CD4-positive, alpha-beta memory T cell (primary cell): ENCODE data around the gene OR5B21. TPM values are rescaled to one million over a fixed set of nuclear protein-coding genes. Genes with fewer than 3 reads are reported as not detected.

ENCODE experiments used
- CTCF ChIA-PET: fragments of 350-600 bp; sonication (Branson Sonifier 250); formaldehyde crosslinking; loops from one replicate; lab custom pipeline; 2021; ENCODE audit warnings: inconsistent platforms; ENCODE audit not compliant: partially characterized antibody; lab: Charles Lee
- POLR2A ChIA-PET: fragments of 350-600 bp; sonication (Branson Sonifier 250); formaldehyde crosslinking; loops from one replicate; lab custom pipeline; 2021; ENCODE audit not compliant: partially characterized antibody; lab: Charles Lee
- DNase-seq, 5 donors: peaks; one replicate each; pipeline versions ENCODE4 v3.0.0 to v3.0.0-alpha.2; 2020 to 2022; ENCODE audit warnings: mixed read lengths in 1 of 5
- H3K27ac ChIP-seq: one replicate; pipeline ENCODE4 v1.7.0; 2013; ENCODE audit warnings: low read depth, low read length
- H3K27me3 ChIP-seq: 2 replicates; pipeline ENCODE4 v1.7.0; 2013; ENCODE audit warnings: mild to moderate bottlenecking, low read length, moderate library complexity; ENCODE audit not compliant: insufficient read depth
- H3K36me3 ChIP-seq: 2 replicates; pipeline ENCODE4 v1.7.0; 2013; ENCODE audit warnings: mild to moderate bottlenecking, low read length, moderate library complexity; ENCODE audit not compliant: insufficient read depth
- H3K4me1 ChIP-seq: 2 replicates; pipeline ENCODE4 v1.7.0; 2013; ENCODE audit warnings: mild to moderate bottlenecking, low read length, moderate library complexity; ENCODE audit not compliant: insufficient read depth
- H3K4me3 ChIP-seq, 2 donors: one replicate each; pipeline ENCODE4 v1.7.0; 2013; ENCODE audit warnings: low read length in 2 of 2, mild to moderate bottlenecking in 1 of 2
- H3K9me3 ChIP-seq, 2 donors: one replicate each; pipeline ENCODE4 v1.7.0; 2013; ENCODE audit warnings: low read length in 2 of 2, control low read depth in 1 of 2; ENCODE audit not compliant: control insufficient read depth in 1 of 2
- H3K27ac Mint-ChIP-seq, 7 donors: one replicate each; pipeline ENCODE4 v1.8.0; 2020 to 2021; ENCODE audit warnings: mixed read lengths in 7 of 7, mild to moderate bottlenecking in 6 of 7, inconsistent platforms in 3 of 7, moderate library complexity in 3 of 7
- H3K27me3 Mint-ChIP-seq, 2 donors: one replicate each; pipeline ENCODE4 v1.8.0; 2020 to 2021; ENCODE audit warnings: mixed read lengths in 2 of 2
- H3K36me3 Mint-ChIP-seq, 2 donors: one replicate each; pipeline ENCODE4 v1.8.0; 2020 to 2021; ENCODE audit warnings: mixed read lengths in 2 of 2, inconsistent platforms in 1 of 2, mild to moderate bottlenecking in 1 of 2
- H3K4me1 Mint-ChIP-seq, 4 donors: one replicate each; pipeline ENCODE4 v1.8.0; 2020 to 2021; ENCODE audit warnings: mixed read lengths in 4 of 4, mild to moderate bottlenecking in 1 of 4
- H3K4me3 Mint-ChIP-seq, 8 donors: one replicate each; pipeline ENCODE4 v1.8.0; 2020 to 2021; ENCODE audit warnings: mixed read lengths in 8 of 8, mild to moderate bottlenecking in 7 of 8, moderate library complexity in 6 of 8, inconsistent platforms in 3 of 8
- H3K9me3 Mint-ChIP-seq, 8 donors: one replicate each; pipeline ENCODE4 v1.8.0; 2020 to 2021; ENCODE audit warnings: mixed read lengths in 8 of 8, mild to moderate bottlenecking in 5 of 8, inconsistent platforms in 3 of 8, moderate library complexity in 1 of 8
- intact Hi-C: fragments of 100-400 bp; cut with micrococcal nuclease; formaldehyde crosslinking; loops from one replicate; pipeline ENCODE4 v1.15.1; 2023
- polyA plus RNA-seq, 2 donors: library from polyadenylated mRNA; unstranded; fragments of 300-500 nt; fragmentation: Illumina TruSeq; gene quantifications; one replicate each; pipeline ENCODE4 v1.2.3, GENCODE V29; 2021
- total RNA-seq, 2 experiments: library from RNA; stranded (reverse); gene quantifications; one replicate each; pipeline ENCODE4 v1.2.3, GENCODE V29; 2021

OR5B21 gene
- total RNA-seq, result under 1 TPM; 0.61 to 0.99 TPM
- not detected for polyA plus RNA-seq

DNA sequence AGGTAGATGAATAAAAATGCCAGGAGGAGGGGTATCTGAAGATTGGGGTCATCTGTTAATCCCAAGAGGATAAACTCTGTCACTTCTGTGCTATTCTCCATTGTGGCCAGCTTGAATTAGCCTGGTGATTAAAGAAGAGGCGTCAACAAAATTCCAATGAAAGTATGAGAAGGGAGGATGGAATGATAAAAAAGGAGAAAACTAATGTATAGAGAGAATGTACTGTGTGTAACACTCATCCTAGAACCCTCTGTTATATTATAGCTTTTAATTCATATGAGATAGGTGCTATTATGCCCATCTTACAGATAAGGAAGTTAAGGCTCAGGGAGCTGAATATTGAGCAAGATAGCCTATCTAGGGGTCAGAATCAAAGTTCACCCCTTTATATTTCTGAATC is at the start of gene OR5B21:
OR5B21 (minus strand) TSS at position 101 of the 400 bp plus-strand sequence; CDS start at position 101, 0 bp downstream.
- H3K27ac ChIP-seq, result no peak within 1 kb of the TSS
- DNase-seq, result no peak
- ChIA-PET POLR2A (no interaction called here), CTCF (interaction anchor here (1.9 kb wide), 1 partner anchor 16 kb away, joined by 7 read pairs; no protein-coding TSS in a partner anchor)
- Mint-ChIP-seq H3K4me1 (no peaks in the 10 kb centered on the region), H3K27me3 (no peaks in the 10 kb centered on the region), H3K9me3 (no peaks in the 10 kb centered on the region), H3K36me3 (peaks cover 8 to 38% of the 10 kb centered on the region in 2 donors), H3K27ac (no peak within 1 kb of the TSS), H3K4me3 (no peak within 1 kb of the TSS)
- H3K27me3 ChIP-seq, result no peaks in the 10 kb centered on the region
- H3K9me3 ChIP-seq, result no peaks in the 10 kb centered on the region
- intact Hi-C loops, result no loop called here
- no peaks in the 10 kb centered on the region for H3K4me1 ChIP-seq
- H3K36me3 ChIP-seq, result no peaks in the 10 kb centered on the region
- no peak within 1 kb of the TSS for H3K4me3 ChIP-seq

DNA sequence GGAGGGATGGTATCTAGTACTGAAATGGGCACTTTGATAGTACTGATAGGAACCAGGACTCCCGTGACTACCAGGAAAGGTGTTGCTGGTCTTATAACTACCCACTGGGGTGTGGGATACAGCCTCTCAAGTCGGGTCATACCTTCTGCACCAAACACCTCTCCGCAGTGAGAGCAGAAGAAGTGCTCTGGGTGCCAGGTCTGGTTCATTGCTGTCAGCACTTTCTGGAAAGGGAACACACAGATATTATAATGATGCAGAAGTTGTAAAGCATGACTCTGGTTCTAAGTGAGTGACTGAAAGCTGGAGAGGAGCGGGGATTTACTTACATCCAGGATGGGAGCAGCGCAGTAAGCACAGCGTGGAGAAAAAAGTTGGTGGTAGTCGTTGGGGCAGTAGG is 41.7 kb upstream of the OR5B21 start:
- no peak for DNase-seq
- Histone ChIP-seq H3K27ac (no peak overlapping the region), H3K9me3 (no peaks in the 10 kb centered on the region), H3K27me3 (no peaks in the 10 kb centered on the region), H3K4me1 (no peaks in the 10 kb centered on the region), H3K4me3 (no peak overlapping the region), H3K36me3 (peaks cover 84% of the 10 kb centered on the region)
- ChIA-PET POLR2A (no interaction called here), CTCF (no interaction called here)
- peaks cover 5 to 35% (median 16%) of the 10 kb centered on the region in 4 donors for H3K4me1 Mint-ChIP-seq
- intact Hi-C loops, result no loop called here
- peaks cover 0 to 4% (median 0%) of the 10 kb centered on the region in 8 donors for H3K9me3 Mint-ChIP-seq
- no peak overlapping the region for H3K4me3 Mint-ChIP-seq
- H3K36me3 Mint-ChIP-seq, result peaks cover 92 to 96% of the 10 kb centered on the region in 2 donors
- H3K27me3 Mint-ChIP-seq, result no peaks in the 10 kb centered on the region
- peak overlapping the region in 2 of 7 donors; percentile 38 to 66 for H3K27ac Mint-ChIP-seq

GRCh38 chr11:58546841-58547240 is 38.9 kb upstream of the OR5B21 start:
- ChIA-PET POLR2A (interaction anchor here (1.1 kb wide), 1 partner anchor 16 kb away, joined by 3 read pairs; no protein-coding TSS in a partner anchor), CTCF (interaction anchor here (1.2 to 1.9 kb wide), 2 partner anchors 21 to 23 kb away, joined by 4 to 5 read pairs; no protein-coding TSS in a partner anchor)
- H3K27ac ChIP-seq, result no peak overlapping the region
- peaks cover 8 to 33% (median 11%) of the 10 kb centered on the region in 4 donors for H3K4me1 Mint-ChIP-seq
- no peak overlapping the region for H3K4me3 Mint-ChIP-seq
- no peaks in the 10 kb centered on the region for H3K4me1 ChIP-seq
- H3K27ac Mint-ChIP-seq, result peak overlapping the region in 5 of 7 donors; percentile 29 to 84 (median 73)
- intact Hi-C loops, result no loop called here
- no peak overlapping the region for H3K4me3 ChIP-seq
- H3K9me3 Mint-ChIP-seq, result peaks cover 0 to 4% (median 0%) of the 10 kb centered on the region in 8 donors
- DNase-seq, result no peak
- peaks cover 69% of the 10 kb centered on the region for H3K36me3 ChIP-seq
- H3K36me3 Mint-ChIP-seq, result peaks cover 83 to 87% of the 10 kb centered on the region in 2 donors
- no peaks in the 10 kb centered on the region for H3K9me3 ChIP-seq
- H3K27me3 ChIP-seq, result no peaks in the 10 kb centered on the region
- H3K27me3 Mint-ChIP-seq, result no peaks in the 10 kb centered on the region

- ChIA-PET POLR2A (no interaction called here), CTCF (interaction anchor here (0.7 to 2.5 kb wide), 2 partner anchors 36 to 44 kb away, joined by 3 to 16 read pairs; partner anchors contain the start of gene LPXN)
- H3K27ac Mint-ChIP-seq, result peak overlapping the region in 2 of 7 donors; percentile 84 to 95
- no peaks in the 10 kb centered on the region for H3K27me3 ChIP-seq
- no peak overlapping the region for H3K4me3 ChIP-seq
- no peak for DNase-seq
- H3K4me1 Mint-ChIP-seq, result peaks cover 35 to 69% (median 48%) of the 10 kb centered on the region in 4 donors
- H3K4me1 ChIP-seq, result peaks cover 18% of the 10 kb centered on the region
- intact Hi-C loops, result no loop called here
- H3K9me3 ChIP-seq, result no peaks in the 10 kb centered on the region
- H3K4me3 Mint-ChIP-seq, result no peak overlapping the region
- peaks cover 0 to 3% (median 0%) of the 10 kb centered on the region in 8 donors for H3K9me3 Mint-ChIP-seq
- peaks cover 15% of the 10 kb centered on the region for H3K36me3 ChIP-seq
- H3K27me3 Mint-ChIP-seq, result no peaks in the 10 kb centered on the region
- H3K36me3 Mint-ChIP-seq, result peaks cover 74 to 84% of the 10 kb centered on the region in 2 donors
- no peak overlapping the region for H3K27ac ChIP-seq
Observed at GRCh38 chr11:58531865-58532341, 24.0 kb upstream of the OR5B21 start.

- Histone ChIP-seq H3K36me3 (peaks cover 17% of the 10 kb centered on the region), H3K27me3 (no peaks in the 10 kb centered on the region), H3K4me1 (peaks cover 31% of the 10 kb centered on the region), H3K4me3 (no peak overlapping the region), H3K9me3 (no peaks in the 10 kb centered on the region), H3K27ac (peak overlapping the region; percentile 12)
- peak overlapping the region; percentile 53 to 95 (median 80) for H3K27ac Mint-ChIP-seq
- intact Hi-C loops, result no loop called here
- no peaks in the 10 kb centered on the region for H3K27me3 Mint-ChIP-seq
- CTCF ChIA-PET, result interaction anchor here (0.8 to 1.8 kb wide), 6 partner anchors 11 to 99 kb away, joined by 3 to 13 read pairs (median 4); no protein-coding TSS in a partner anchor
- peaks cover 31 to 63% (median 47%) of the 10 kb centered on the region in 4 donors for H3K4me1 Mint-ChIP-seq
- H3K9me3 Mint-ChIP-seq, result peaks cover 0 to 3% (median 0%) of the 10 kb centered on the region in 8 donors
- peak overlapping the region in 7 of 8 donors; percentile 5 to 56 (median 33) for H3K4me3 Mint-ChIP-seq
- POLR2A ChIA-PET, result interaction anchor here (1.1 to 2.0 kb wide), 4 partner anchors 10 to 47 kb away, joined by 5 to 8 read pairs (median 8); partner anchors contain the start of gene LPXN
- peak; percentile 34 to 56 (median 40) for DNase-seq
- peaks cover 60 to 76% of the 10 kb centered on the region in 2 donors for H3K36me3 Mint-ChIP-seq
Observed at GRCh38 chr11:58530236-58530635, 22.3 kb upstream of the OR5B21 start.

DNA sequence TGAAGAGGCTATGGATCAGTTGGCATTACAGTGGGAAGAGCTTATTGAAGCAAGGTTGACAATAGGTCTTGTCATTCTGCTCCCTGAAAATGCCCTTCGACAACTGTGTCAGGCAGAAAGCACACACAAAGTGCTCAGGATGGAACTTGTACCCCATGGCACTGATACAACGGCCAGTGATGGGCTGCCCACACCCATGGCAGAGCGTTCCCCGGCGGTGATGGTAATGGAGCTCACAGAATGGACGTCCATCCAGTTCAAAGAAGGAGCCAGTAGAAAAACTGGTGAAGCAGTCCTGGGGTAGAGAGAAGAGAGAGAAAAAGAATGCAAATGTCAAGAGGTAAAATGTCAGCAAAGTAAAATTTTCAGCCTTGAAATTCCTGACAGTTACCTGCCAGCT is 19.5 kb upstream of the OR5B21 start:
- DNase-seq, result no peak
- H3K27me3 ChIP-seq, result no peaks in the 10 kb centered on the region
- peaks cover 32 to 50% of the 10 kb centered on the region in 2 donors for H3K36me3 Mint-ChIP-seq
- H3K4me1 ChIP-seq, result peaks cover 52% of the 10 kb centered on the region
- POLR2A ChIA-PET, result interaction anchor here (1.3 to 1.4 kb wide), 2 partner anchors 50 to 52 kb away, joined by 5 to 7 read pairs; partner anchors contain the start of gene ZFP91
- H3K27ac ChIP-seq, result no peak overlapping the region
- peak overlapping the region; percentile 28 to 95 (median 79) for H3K27ac Mint-ChIP-seq
- no peak overlapping the region for H3K4me3 Mint-ChIP-seq
- H3K36me3 ChIP-seq, result peaks cover 17% of the 10 kb centered on the region
- no peaks in the 10 kb centered on the region for H3K9me3 ChIP-seq
- no peak overlapping the region for H3K4me3 ChIP-seq
- intact Hi-C loops, result loop anchor here (10.0 kb wide), 1 partner anchor 883 kb away; the partner anchor contains the start of gene YPEL4
- peaks cover 32 to 63% (median 49%) of the 10 kb centered on the region in 4 donors for H3K4me1 Mint-ChIP-seq
- no peaks in the 10 kb centered on the region for H3K27me3 Mint-ChIP-seq
- H3K9me3 Mint-ChIP-seq, result peaks cover 0 to 3% (median 0%) of the 10 kb centered on the region in 8 donors
- CTCF ChIA-PET, result interaction anchor here (1.0 to 2.2 kb wide), 2 partner anchors 41 to 102 kb away, joined by 3 to 7 read pairs; no protein-coding TSS in a partner anchor

DNA sequence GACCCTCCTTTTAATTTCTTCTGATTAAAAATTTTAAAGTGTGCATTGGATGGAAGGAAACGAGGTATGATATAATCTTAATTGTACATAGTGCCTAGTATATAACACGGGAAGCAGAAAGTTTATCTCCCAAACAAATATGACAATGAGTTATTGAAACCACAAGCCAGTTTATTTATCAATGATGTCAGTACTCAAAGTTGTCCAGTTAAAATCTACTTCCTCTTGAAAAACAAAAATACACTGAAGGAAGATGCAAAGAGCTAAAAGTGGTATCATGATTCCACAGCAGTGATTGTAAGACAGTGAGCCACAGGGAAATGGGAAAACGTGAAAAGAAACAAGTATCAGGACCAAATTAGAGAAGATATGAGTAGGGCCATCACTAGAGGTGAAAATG is 18.8 kb upstream of the OR5B21 start:
- intact Hi-C loops, result loop anchor here (10.0 kb wide), 1 partner anchor 882 kb away; the partner anchor contains the start of gene YPEL4
- H3K9me3 ChIP-seq, result no peaks in the 10 kb centered on the region
- POLR2A ChIA-PET, result interaction anchor here (0.6 to 1.4 kb wide), 4 partner anchors 36 to 882 kb away, joined by 3 to 7 read pairs (median 4); partner anchors contain the start of gene ZFP91

More for the DNA sequence above, 18.8 kb upstream of the OR5B21 start:
- Mint-ChIP-seq H3K4me3 (no peak overlapping the region), H3K4me1 (peaks cover 38 to 70% (median 56%) of the 10 kb centered on the region in 4 donors), H3K27me3 (no peaks in the 10 kb centered on the region), H3K9me3 (peaks cover 0 to 3% (median 0%) of the 10 kb centered on the region in 8 donors), H3K27ac (peak overlapping the region; percentile 28 to 95 (median 79)), H3K36me3 (peaks cover 31 to 48% of the 10 kb centered on the region in 2 donors)
- peaks cover 17% of the 10 kb centered on the region for H3K36me3 ChIP-seq
- CTCF ChIA-PET, result interaction anchor here (1.0 to 3.4 kb wide), 3 partner anchors 42 to 103 kb away, joined by 3 to 16 read pairs (median 7); partner anchors contain the start of gene LPXN
- no peak for DNase-seq
- H3K4me1 ChIP-seq, result peaks cover 52% of the 10 kb centered on the region
- H3K4me3 ChIP-seq, result no peak overlapping the region
- no peak overlapping the region for H3K27ac ChIP-seq
- no peaks in the 10 kb centered on the region for H3K27me3 ChIP-seq
